ENCODE results near the gene C10orf143.

DNA sequence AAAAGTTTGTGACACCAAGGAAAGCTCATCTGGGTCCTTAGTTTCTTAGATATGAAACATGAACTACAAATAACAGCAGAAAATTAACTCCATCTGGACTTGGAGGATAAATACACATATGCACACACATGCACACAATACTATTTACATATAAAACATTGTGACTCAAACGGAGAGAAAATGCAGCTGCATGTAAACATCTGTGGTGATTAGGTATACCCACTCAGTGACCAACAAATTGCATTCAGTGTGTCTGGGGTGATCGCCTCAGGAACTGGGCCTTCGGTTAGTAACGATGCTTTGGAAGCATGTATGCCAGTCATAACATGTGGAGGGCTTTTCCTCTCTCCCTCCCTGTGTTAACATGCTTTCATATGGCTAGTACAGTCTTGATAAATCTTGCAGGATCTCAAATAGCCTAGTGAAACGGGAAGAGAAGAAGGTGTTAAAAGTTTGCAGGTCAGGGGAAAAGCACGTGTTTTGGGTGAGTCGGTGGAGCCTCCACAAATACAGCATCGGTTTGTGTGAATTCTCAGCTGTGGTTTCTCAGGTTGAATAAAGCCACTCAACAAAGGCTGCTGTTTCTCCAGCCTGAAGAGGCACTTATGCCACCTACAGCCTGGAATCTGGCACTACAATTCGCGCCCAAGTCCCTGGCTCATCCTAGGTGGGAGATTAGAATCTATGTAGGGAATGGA is 16.9 kb upstream of the C10orf143 start:
- TF ChIP-seq, protein P1, sequence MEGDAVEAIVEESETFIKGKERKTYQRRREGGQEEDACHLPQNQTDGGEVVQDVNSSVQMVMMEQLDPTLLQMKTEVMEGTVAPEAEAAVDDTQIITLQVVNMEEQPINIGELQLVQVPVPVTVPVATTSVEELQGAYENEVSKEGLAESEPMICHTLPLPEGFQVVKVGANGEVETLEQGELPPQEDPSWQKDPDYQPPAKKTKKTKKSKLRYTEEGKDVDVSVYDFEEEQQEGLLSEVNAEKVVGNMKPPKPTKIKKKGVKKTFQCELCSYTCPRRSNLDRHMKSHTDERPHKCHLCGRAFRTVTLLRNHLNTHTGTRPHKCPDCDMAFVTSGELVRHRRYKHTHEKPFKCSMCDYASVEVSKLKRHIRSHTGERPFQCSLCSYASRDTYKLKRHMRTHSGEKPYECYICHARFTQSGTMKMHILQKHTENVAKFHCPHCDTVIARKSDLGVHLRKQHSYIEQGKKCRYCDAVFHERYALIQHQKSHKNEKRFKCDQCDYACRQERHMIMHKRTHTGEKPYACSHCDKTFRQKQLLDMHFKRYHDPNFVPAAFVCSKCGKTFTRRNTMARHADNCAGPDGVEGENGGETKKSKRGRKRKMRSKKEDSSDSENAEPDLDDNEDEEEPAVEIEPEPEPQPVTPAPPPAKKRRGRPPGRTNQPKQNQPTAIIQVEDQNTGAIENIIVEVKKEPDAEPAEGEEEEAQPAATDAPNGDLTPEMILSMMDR (IDR thresholded peaks at IDR 0.05): peak; percentile 63 to 84 (median 66)
- TF ChIP-seq POLR2A (IDR thresholded peaks at IDR 0.05; ENCODE audit: low read depth) (no peak), POLR2AphosphoS5 (IDR thresholded peaks at IDR 0.05) (no peak)
